Measurements from ENCODE around the gene CSTPP1.

DNA sequence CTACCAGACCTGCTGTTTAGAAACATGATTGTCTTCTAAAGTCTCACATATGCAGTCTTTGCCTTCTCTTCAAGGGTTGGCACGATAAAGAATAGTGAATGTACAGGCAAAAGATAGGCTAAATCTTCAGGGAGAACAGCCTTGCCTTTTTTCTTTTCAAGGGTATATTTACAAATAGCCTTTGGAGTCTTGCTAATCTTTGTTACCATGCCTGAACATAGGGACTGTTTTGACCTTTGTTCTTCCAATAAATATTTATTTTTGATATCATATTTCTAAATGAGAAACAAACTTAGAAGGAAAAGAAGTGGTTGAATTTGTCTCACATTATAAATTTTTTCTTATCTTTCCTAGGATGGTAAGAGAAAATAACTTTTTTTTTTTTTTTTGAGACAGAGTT, 12.7 kb downstream of the CSTPP1 start:
- TF ChIP-seq, protein P1, sequence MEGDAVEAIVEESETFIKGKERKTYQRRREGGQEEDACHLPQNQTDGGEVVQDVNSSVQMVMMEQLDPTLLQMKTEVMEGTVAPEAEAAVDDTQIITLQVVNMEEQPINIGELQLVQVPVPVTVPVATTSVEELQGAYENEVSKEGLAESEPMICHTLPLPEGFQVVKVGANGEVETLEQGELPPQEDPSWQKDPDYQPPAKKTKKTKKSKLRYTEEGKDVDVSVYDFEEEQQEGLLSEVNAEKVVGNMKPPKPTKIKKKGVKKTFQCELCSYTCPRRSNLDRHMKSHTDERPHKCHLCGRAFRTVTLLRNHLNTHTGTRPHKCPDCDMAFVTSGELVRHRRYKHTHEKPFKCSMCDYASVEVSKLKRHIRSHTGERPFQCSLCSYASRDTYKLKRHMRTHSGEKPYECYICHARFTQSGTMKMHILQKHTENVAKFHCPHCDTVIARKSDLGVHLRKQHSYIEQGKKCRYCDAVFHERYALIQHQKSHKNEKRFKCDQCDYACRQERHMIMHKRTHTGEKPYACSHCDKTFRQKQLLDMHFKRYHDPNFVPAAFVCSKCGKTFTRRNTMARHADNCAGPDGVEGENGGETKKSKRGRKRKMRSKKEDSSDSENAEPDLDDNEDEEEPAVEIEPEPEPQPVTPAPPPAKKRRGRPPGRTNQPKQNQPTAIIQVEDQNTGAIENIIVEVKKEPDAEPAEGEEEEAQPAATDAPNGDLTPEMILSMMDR (optimal IDR thresholded peaks at IDR 0.05 in 1 of 3, IDR thresholded peaks at IDR 0.05 in 1 of 3, conservative IDR thresholded peaks at IDR 0.05 in 1 of 3; ENCODE audit: extremely low read depth in 1 of 3, insufficient read depth in 2 of 3, low read length in 3 of 3) = no peak
- no peak for TF ChIP-seq EZH2 (IDR thresholded peaks at IDR 0.05; ENCODE audit: low read length)
